ENCODE measurements around the gene ARHGAP40.

Gene ARHGAP40

GRCh38 chr20:38680500-38681306 is 79.1 kb downstream of the ARHGAP40 start:
- no peak for DNase-seq (ENCODE audit: low read depth in 2 of 2)

GRCh38 chr20:38685271-38685670 is 83.7 kb downstream of the ARHGAP40 start:
- DNase-seq (ENCODE audit: low read depth in 2 of 2), result no peak

- peak in 1 of 2 experiments; percentile 19 for DNase-seq (ENCODE audit: low read depth in 2 of 2)
These were observed 84.4 kb downstream of the ARHGAP40 start for GRCh38 chr20:38685853-38686473.

- peak in 1 of 2 experiments; percentile 38 for DNase-seq (ENCODE audit: low read depth in 2 of 2)
These were observed 91.1 kb downstream of the ARHGAP40 start for GRCh38 chr20:38692436-38693411.

GRCh38 chr20:38697306-38697705 is 95.7 kb downstream of the ARHGAP40 start:
- no peak for DNase-seq (ENCODE audit: low read depth in 2 of 2)

GRCh38 chr20:38698541-38698940 is 96.9 kb downstream of the ARHGAP40 start:
- DNase-seq (ENCODE audit: low read depth in 2 of 2), result no peak

- DNase-seq (ENCODE audit: low read depth in 2 of 2), result no peak
These were observed 98.5 kb downstream of the ARHGAP40 start for GRCh38 chr20:38700141-38700540.
